ENCODE results near the gene HNF1A.

The HNF1A gene

DNA sequence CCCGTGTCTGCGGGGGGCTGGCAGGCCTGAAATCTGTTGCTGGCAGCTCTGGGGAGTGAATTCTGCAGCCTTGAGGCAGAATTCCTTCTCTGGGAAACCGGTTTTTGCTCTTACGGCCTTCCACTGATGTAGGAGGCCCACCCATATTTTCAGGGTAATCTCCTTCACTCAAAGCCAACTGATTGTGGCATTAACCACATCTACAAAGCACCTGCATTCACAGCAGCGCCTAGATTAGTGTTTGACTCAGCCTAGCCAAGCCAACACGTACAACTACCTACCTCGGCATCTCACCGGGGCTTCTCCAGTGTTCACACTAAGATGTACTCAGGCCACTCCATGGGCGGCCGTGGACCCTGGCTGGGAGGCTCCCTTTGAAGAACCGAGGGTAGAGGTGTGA lies 22.2 kb downstream of the HNF1A start:
- Histone ChIP-seq H3K27ac (ENCODE audit: low read depth, low read length) (no peak overlapping the region), H3K36me3 (ENCODE audit: low read length) (0 out of 2 replicates have a peak, but pooled peaks cover 2% of the 10 kb centered on the region), H3K9ac (ENCODE audit: low read length) (no peak overlapping the region), H3K9me3 (ENCODE audit: insufficient read depth, low read length) (no peaks in the 10 kb centered on the region), H3K79me2 (ENCODE audit: insufficient read depth, low read length) (no peaks in the 10 kb centered on the region), H3K9me2 (replicated peaks; ENCODE audit: insufficient read depth, low read length) (no peaks in the 10 kb centered on the region), H4K20me1 (ENCODE audit: low read depth, low read length) (no peaks in the 10 kb centered on the region), H2AFZ (ENCODE audit: low read depth, low read length, severe bottlenecking) (no peak overlapping the region), H3F3A (ENCODE audit: insufficient read depth) (no peaks in the 10 kb centered on the region), H3K4me3 (ENCODE audit: insufficient read depth, low read length, poor library complexity, severe bottlenecking) (no peak overlapping the region), H3K4me2 (ENCODE audit: low read depth, low read length, poor library complexity, severe bottlenecking) (no peak overlapping the region), H3K27me3 (ENCODE audit: low read length) (no peaks in the 10 kb centered on the region)
- TF ChIP-seq EZH2phosphoT487 (conservative IDR thresholded peaks at IDR 0.05; ENCODE audit: low read length) (no peak), CTCF (IDR thresholded peaks at IDR 0.05; ENCODE audit: insufficient read depth, low read length, poor library complexity, severe bottlenecking) (no peak)

GRCh38 chr12:121001060-121001459 lies 22.7 kb downstream of the HNF1A start:
- no peaks in the 10 kb centered on the region for H4K20me1 ChIP-seq (ENCODE audit: low read depth, low read length)
- TF ChIP-seq EZH2phosphoT487 (conservative IDR thresholded peaks at IDR 0.05; ENCODE audit: low read length) (no peak), CTCF (IDR thresholded peaks at IDR 0.05; ENCODE audit: insufficient read depth, low read length, poor library complexity, severe bottlenecking) (no peak)
- H3K27ac ChIP-seq (ENCODE audit: low read depth, low read length), result no peak overlapping the region
- H3K36me3 ChIP-seq (ENCODE audit: low read length), result 0 out of 2 replicates have a peak, but pooled peaks cover 2% of the 10 kb centered on the region
- H2AFZ ChIP-seq (ENCODE audit: low read depth, low read length, severe bottlenecking), result no peak overlapping the region
- H3K9ac ChIP-seq (ENCODE audit: low read length), result no peak overlapping the region
- H3K9me2 ChIP-seq (replicated peaks; ENCODE audit: insufficient read depth, low read length), result no peaks in the 10 kb centered on the region
- H3F3A ChIP-seq (ENCODE audit: insufficient read depth), result no peaks in the 10 kb centered on the region
- no peaks in the 10 kb centered on the region for H3K79me2 ChIP-seq (ENCODE audit: insufficient read depth, low read length)
- no peaks in the 10 kb centered on the region for H3K9me3 ChIP-seq (ENCODE audit: insufficient read depth, low read length)
- H3K4me3 ChIP-seq (ENCODE audit: insufficient read depth, low read length, poor library complexity, severe bottlenecking), result no peak overlapping the region
- H3K4me2 ChIP-seq (ENCODE audit: low read depth, low read length, poor library complexity, severe bottlenecking), result no peak overlapping the region
- H3K27me3 ChIP-seq (ENCODE audit: low read length), result no peaks in the 10 kb centered on the region

DNA sequence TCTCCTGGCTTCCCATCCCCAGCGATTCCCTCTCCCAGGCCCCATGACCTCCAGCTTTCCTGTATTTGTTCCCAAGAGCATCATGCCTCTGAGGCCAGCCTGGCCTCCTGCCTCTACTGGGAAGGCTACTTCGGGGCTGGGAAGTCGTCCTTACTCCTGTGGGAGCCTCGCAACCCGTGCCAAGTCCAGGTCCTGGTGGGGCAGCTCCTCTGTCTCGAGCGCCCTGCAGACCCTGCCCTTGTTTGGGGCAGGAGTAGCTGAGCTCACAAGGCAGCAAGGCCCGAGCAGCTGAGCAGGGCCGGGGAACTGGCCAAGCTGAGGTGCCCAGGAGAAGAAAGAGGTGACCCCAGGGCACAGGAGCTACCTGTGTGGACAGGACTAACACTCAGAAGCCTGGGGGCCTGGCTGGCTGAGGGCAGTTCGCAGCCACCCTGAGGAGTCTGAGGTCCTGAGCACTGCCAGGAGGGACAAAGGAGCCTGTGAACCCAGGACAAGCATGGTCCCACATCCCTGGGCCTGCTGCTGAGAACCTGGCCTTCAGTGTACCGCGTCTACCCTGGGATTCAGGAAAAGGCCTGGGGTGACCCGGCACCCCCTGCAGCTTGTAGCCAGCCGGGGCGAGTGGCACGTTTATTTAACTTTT lies 23.6 kb downstream of the HNF1A start:
- Histone ChIP-seq H2AFZ (ENCODE audit: low read depth, low read length, severe bottlenecking) (no peak overlapping the region), H3F3A (ENCODE audit: insufficient read depth) (no peaks in the 10 kb centered on the region), H3K79me2 (ENCODE audit: insufficient read depth, low read length) (no peaks in the 10 kb centered on the region), H3K9ac (ENCODE audit: low read length) (no peak overlapping the region), H4K20me1 (ENCODE audit: low read depth, low read length) (no peaks in the 10 kb centered on the region), H3K27me3 (ENCODE audit: low read length) (no peaks in the 10 kb centered on the region), H3K4me2 (ENCODE audit: low read depth, low read length, poor library complexity, severe bottlenecking) (no peak overlapping the region), H3K36me3 (ENCODE audit: low read length) (0 out of 2 replicates have a peak, but pooled peaks cover 2% of the 10 kb centered on the region), H3K9me3 (ENCODE audit: insufficient read depth, low read length) (no peaks in the 10 kb centered on the region), H3K27ac (ENCODE audit: low read depth, low read length) (no peak overlapping the region), H3K4me3 (ENCODE audit: insufficient read depth, low read length, poor library complexity, severe bottlenecking) (no peak overlapping the region), H3K9me2 (replicated peaks; ENCODE audit: insufficient read depth, low read length) (no peaks in the 10 kb centered on the region)
- TF ChIP-seq EZH2phosphoT487 (conservative IDR thresholded peaks at IDR 0.05; ENCODE audit: low read length) (no peak), CTCF (IDR thresholded peaks at IDR 0.05; ENCODE audit: insufficient read depth, low read length, poor library complexity, severe bottlenecking) (no peak)
